Thyroid gland (tissue), 4 donors: ENCODE measurements around the gene DCAF5. TPM values are rescaled to one million over a fixed set of nuclear protein-coding genes. Genes with fewer than 3 reads are reported as not detected.

Experiments used
- DNase-seq, 2 donors: peaks; one replicate each; pipeline ENCODE4 v3.0.0-alpha.2; 2019
- H3K27ac ChIP-seq, 3 donors: fragments of 200-600 bp; sonication (generic); 1 replicate in 2 of 3; 2 replicates in 1 of 3; pipeline ENCODE4 v1.5.1; 2016 to 2019; ENCODE audit warnings: mild to moderate bottlenecking in 1 of 3, moderate library complexity in 1 of 3
- H3K27me3 ChIP-seq: fragments of 200-600 bp; sonication (generic); one replicate; pipeline ENCODE4 v1.5.1; 2019
- H3K36me3 ChIP-seq, 2 donors: fragments of 200-600 bp; sonication (generic); one replicate each; pipeline ENCODE4 v1.5.1; 2016 to 2019
- H3K4me1 ChIP-seq, 2 donors: fragments of 200-600 bp; sonication (generic); one replicate each; pipeline ENCODE4 v1.5.1; 2017 to 2019
- H3K4me3 ChIP-seq, 3 donors: fragments of 200-600 bp; sonication (generic); replicated peaks in 1 of 3; 1 replicate in 2 of 3; 2 replicates in 1 of 3; pipeline ENCODE4 v1.5.1; 2016; ENCODE audit warnings: mild to moderate bottlenecking in 1 of 3
- H3K9me3 ChIP-seq: fragments of 200-600 bp; sonication (generic); one replicate; pipeline ENCODE4 v1.5.1; 2017
- POLR2A ChIP-seq, 2 donors: fragments of 450-650 bp; IDR thresholded peaks; one replicate each; pipeline ENCODE4 v1.6.1; 2017; ENCODE audit warnings: antibody characterized with exemption in 2 of 2, mild to moderate bottlenecking in 2 of 2, moderate library complexity in 1 of 2
- WGBS, 2 donors: methylation state at CpG; one replicate each; pipeline ENCODE4 v1.1.5; 2017; 5-methylcytosine and 5-hydroxymethylcytosine counted together
- intact Hi-C: fragments of 100-400 bp; cut with DNase I; formaldehyde crosslinking; loops from one replicate; pipeline ENCODE4 v1.15.1; 2023
- total RNA-seq, 4 donors: library from RNA; depleted of rRNA; stranded (reverse); fragments of >200 nt; gene quantifications; one replicate each; pipeline ENCODE4 v1.2.3, GENCODE V29; 2016
- TF ChIP-seq, protein P1 (sequence below), 6 experiments: fragments of 200-600 bp in 3 of 6; fragments of 450-650 bp in 3 of 6; sonication (generic) in 3 of 6; IDR thresholded peaks; one replicate each; pipeline ENCODE4 v1.5.1; 2016 to 2019; ENCODE audit warnings: antibody characterized with exemption in 6 of 6, mild to moderate bottlenecking in 2 of 6, inconsistent platforms in 1 of 6, moderate library complexity in 1 of 6

DCAF5 gene
- total RNA-seq, 4 donors from 2014 or later, result 36.0 to 53.6 (median 38.9) TPM

DNA sequence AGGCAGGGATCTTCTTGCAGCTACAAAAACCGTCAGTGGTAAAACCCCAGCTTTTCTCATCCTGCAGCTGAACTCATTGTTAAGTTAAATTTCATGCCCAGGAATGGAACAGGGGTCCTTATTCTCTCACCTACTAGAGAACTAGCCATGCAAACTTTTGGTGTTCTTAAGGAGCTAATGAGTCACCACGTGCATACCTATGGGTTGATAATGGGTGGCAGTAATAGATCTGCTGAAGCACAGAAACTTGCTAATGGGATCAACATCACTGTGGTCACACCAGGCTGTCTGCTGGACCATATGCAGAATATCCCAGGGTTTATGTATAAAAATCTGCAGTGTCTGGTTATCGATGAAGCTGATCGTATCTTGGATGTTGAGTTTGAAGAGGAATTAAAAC, 68.9 kb downstream of the DCAF5 start:
- Histone ChIP-seq H3K4me1 (peaks cover 18 to 32% of the 10 kb centered on the region in 2 donors), H3K4me3 (no peak overlapping the region), H3K27ac (no peak overlapping the region), H3K9me3 (no peaks in the 10 kb centered on the region), H3K36me3 (no peaks in the 10 kb centered on the region), H3K27me3 (no peaks in the 10 kb centered on the region)
- intact Hi-C loops, result no loop called here
- TF ChIP-seq POLR2A (IDR thresholded peaks at IDR 0.05), result no peak
- 88 to 90% methylated on average over 4 of the region's 4 CpGs for WGBS, 2 donors
- DNase-seq, result no peak

GRCh38 chr14:69083181-69083580, 69.7 kb downstream of the DCAF5 start:
- H3K36me3 ChIP-seq, result no peaks in the 10 kb centered on the region
- H3K4me3 ChIP-seq, result no peak overlapping the region
- intact Hi-C loops, result no loop called here
- no peak for DNase-seq
- H3K4me1 ChIP-seq, result peaks cover 18 to 27% of the 10 kb centered on the region in 2 donors
- TF ChIP-seq POLR2A (IDR thresholded peaks at IDR 0.05), result no peak
- TF ChIP-seq, protein P1, sequence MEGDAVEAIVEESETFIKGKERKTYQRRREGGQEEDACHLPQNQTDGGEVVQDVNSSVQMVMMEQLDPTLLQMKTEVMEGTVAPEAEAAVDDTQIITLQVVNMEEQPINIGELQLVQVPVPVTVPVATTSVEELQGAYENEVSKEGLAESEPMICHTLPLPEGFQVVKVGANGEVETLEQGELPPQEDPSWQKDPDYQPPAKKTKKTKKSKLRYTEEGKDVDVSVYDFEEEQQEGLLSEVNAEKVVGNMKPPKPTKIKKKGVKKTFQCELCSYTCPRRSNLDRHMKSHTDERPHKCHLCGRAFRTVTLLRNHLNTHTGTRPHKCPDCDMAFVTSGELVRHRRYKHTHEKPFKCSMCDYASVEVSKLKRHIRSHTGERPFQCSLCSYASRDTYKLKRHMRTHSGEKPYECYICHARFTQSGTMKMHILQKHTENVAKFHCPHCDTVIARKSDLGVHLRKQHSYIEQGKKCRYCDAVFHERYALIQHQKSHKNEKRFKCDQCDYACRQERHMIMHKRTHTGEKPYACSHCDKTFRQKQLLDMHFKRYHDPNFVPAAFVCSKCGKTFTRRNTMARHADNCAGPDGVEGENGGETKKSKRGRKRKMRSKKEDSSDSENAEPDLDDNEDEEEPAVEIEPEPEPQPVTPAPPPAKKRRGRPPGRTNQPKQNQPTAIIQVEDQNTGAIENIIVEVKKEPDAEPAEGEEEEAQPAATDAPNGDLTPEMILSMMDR (IDR thresholded peaks at IDR 0.05), result no peak
- peak overlapping the region in 2 of 3 donors; percentile 19 to 20 for H3K27ac ChIP-seq
- no peaks in the 10 kb centered on the region for H3K9me3 ChIP-seq
- H3K27me3 ChIP-seq, result no peaks in the 10 kb centered on the region
- 90 to 95% methylated on average over 6 of the region's 6 CpGs for WGBS, 2 donors

DNA sequence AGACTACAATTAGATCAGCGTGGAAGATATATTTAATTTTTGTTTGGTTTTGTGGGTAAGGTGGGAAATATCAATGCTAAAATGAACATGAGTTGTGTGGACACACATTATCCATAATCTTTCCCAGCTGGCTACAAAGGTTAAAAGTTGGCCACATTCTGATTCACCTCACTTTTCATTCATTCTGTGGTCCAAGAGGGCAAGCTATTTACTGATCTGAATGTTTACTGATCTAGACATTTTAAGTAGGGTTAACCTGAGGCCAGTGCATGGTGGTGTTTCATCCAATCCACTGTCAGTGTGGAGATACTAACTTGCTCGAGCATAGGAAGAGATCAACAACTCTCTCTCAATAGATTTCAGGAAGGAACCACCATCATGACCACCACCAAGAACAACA, 71.6 kb downstream of the DCAF5 start:
- H3K4me3 ChIP-seq, result no peak overlapping the region
- H3K36me3 ChIP-seq, result no peaks in the 10 kb centered on the region
- H3K27me3 ChIP-seq, result no peaks in the 10 kb centered on the region
- intact Hi-C loops, result no loop called here
- WGBS, 2 donors, result 95 to 99% methylated on average over 2 of the region's 2 CpGs
- no peak overlapping the region for H3K27ac ChIP-seq
- peaks cover 1 to 19% of the 10 kb centered on the region in 2 donors for H3K4me1 ChIP-seq
- no peak for DNase-seq
- no peak for TF ChIP-seq POLR2A (IDR thresholded peaks at IDR 0.05)
- TF ChIP-seq, protein P1 (IDR thresholded peaks at IDR 0.05), result no peak
- no peaks in the 10 kb centered on the region for H3K9me3 ChIP-seq

DNA sequence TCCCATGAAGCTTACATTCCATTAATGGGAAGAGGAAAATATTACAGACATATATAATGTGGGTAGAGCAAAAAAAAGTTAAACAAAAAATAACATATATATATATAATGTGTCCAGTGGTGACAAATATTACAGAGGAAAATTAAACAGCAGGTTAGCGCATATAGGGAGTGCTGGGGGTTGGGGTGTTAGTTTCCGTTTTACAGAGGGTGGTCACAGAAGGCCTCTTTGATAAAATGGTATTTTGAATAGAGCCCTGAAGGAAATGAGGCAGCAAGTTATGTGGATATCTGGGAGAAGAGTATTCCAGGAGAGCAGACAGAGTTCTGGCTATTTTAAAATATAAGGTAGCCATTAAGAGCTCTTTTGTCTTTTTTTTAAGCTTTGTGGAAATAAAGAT, 73.2 kb downstream of the DCAF5 start:
- no peaks in the 10 kb centered on the region for H3K9me3 ChIP-seq
- no peak overlapping the region for H3K27ac ChIP-seq
- H3K4me3 ChIP-seq, result no peak overlapping the region
- WGBS, 2 donors, result 74 to 92% methylated on average over 2 of the region's 2 CpGs
- no peak for DNase-seq
- intact Hi-C loops, result no loop called here
- TF ChIP-seq, protein P1 (IDR thresholded peaks at IDR 0.05), result no peak
- no peak for TF ChIP-seq POLR2A (IDR thresholded peaks at IDR 0.05)
- H3K4me1 ChIP-seq, result peaks cover 0 to 11% of the 10 kb centered on the region in 2 donors
- no peaks in the 10 kb centered on the region for H3K27me3 ChIP-seq
- H3K36me3 ChIP-seq, result no peaks in the 10 kb centered on the region

GRCh38 chr14:69079188-69079742, 73.7 kb downstream of the DCAF5 start:
- H3K27me3 ChIP-seq, result no peaks in the 10 kb centered on the region
- H3K4me3 ChIP-seq, result no peak overlapping the region
- H3K27ac ChIP-seq, result no peak overlapping the region
- H3K36me3 ChIP-seq, result no peaks in the 10 kb centered on the region
- H3K4me1 ChIP-seq, result peaks cover 0 to 11% of the 10 kb centered on the region in 2 donors
- no peaks in the 10 kb centered on the region for H3K9me3 ChIP-seq
- no peak for DNase-seq
- intact Hi-C loops, result no loop called here
- WGBS, 2 donors, result 87 to 90% methylated on average over 4 of the region's 4 CpGs
- TF ChIP-seq POLR2A (IDR thresholded peaks at IDR 0.05), result no peak
- TF ChIP-seq, protein P1 (IDR thresholded peaks at IDR 0.05), result no peak
